Loucy (cell line): ENCODE results near the gene VPS18.

Experiments
- EZH2phosphoT487 ChIP-seq: fragments of 200-600 bp; IDR thresholded peaks from 2 replicates; pipeline ENCODE4 v1.6.1; 2018; ENCODE audit warnings: antibody characterized with exemption, mild to moderate bottlenecking, moderate library complexity, borderline replicate concordance
- TF ChIP-seq, protein P1 (sequence below): fragments of 200-600 bp; sonication (generic); conservative IDR thresholded peaks from 2 replicates; pipeline ENCODE4 v1.5.1; 2014; ENCODE audit warnings: mild to moderate bottlenecking, antibody characterized with exemption, low read length

DNA sequence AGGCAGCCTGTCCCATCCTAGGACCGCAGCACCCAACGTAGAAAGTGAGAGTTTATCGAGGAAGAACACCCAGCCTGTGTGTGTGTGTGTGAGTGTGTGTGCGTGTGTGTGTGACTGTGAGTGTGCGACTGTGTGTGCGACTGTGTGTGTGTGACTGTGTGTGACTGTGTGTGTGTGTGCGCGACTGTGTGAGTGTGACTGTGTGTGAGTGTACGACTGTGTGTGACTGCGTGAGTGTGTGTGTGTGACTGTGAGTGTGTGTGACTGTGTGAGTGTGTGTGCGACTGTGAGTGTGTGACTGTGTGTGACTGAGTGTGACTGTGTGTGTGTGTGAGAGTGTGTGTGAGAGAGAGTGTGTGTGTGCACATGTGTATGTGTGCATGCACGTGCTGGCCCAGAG lies 19.8 kb downstream of the VPS18 start:
- TF ChIP-seq, protein P1, sequence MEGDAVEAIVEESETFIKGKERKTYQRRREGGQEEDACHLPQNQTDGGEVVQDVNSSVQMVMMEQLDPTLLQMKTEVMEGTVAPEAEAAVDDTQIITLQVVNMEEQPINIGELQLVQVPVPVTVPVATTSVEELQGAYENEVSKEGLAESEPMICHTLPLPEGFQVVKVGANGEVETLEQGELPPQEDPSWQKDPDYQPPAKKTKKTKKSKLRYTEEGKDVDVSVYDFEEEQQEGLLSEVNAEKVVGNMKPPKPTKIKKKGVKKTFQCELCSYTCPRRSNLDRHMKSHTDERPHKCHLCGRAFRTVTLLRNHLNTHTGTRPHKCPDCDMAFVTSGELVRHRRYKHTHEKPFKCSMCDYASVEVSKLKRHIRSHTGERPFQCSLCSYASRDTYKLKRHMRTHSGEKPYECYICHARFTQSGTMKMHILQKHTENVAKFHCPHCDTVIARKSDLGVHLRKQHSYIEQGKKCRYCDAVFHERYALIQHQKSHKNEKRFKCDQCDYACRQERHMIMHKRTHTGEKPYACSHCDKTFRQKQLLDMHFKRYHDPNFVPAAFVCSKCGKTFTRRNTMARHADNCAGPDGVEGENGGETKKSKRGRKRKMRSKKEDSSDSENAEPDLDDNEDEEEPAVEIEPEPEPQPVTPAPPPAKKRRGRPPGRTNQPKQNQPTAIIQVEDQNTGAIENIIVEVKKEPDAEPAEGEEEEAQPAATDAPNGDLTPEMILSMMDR: no peak
- TF ChIP-seq EZH2phosphoT487: no peak
